ENCODE measurements around the gene GAL. TPM values are rescaled to one million over a fixed set of nuclear protein-coding genes. Genes with fewer than 3 reads are reported as not detected.

The GAL gene
- total RNA-seq, 1 donor from 2014 or later: not detected

- ATAC-seq (no peak), DNase-seq (ENCODE audit: missing footprints) (no peak)
- intact Hi-C loops (cut with DNase I): no loop called here
Measured at GRCh38 chr11:68692871-68693483, 8.6 kb downstream of the GAL start.

GRCh38 chr11:68693484-68693882 lies 9.1 kb downstream of the GAL start:
- intact Hi-C loops (cut with DNase I): no loop called here
- ATAC-seq (no peak), DNase-seq (ENCODE audit: missing footprints) (no peak)

- DNase-seq (ENCODE audit: missing footprints) (no peak), ATAC-seq (no peak)
- intact Hi-C loops (cut with DNase I): no loop called here
Measured at GRCh38 chr11:68694431-68695297, 10.3 kb downstream of the GAL start.

GRCh38 chr11:68695531-68695930 lies 11.2 kb downstream of the GAL start:
- DNase-seq (ENCODE audit: missing footprints): no peak
- no peak for ATAC-seq
- intact Hi-C loops (cut with DNase I): no loop called here

- intact Hi-C loops (cut with DNase I): no loop called here
- no peak for ATAC-seq
Measured at GRCh38 chr11:68698993-68699392, 14.6 kb downstream of the GAL start.

GRCh38 chr11:68704887-68705286 lies 20.5 kb downstream of the GAL start:
- ATAC-seq (no peak), DNase-seq (ENCODE audit: missing footprints) (no peak)

More at GRCh38 chr11:68698993-68699392, 14.6 kb downstream of the GAL start:
- no peak for DNase-seq (ENCODE audit: missing footprints)

GRCh38 chr11:68707527-68707926 lies 23.2 kb downstream of the GAL start:
- no peak for DNase-seq (ENCODE audit: missing footprints)
- intact Hi-C loops (cut with DNase I): no loop called here
- ATAC-seq: no peak

More at GRCh38 chr11:68704887-68705286, 20.5 kb downstream of the GAL start:
- intact Hi-C loops (cut with DNase I): no loop called here

- ATAC-seq (no peak), DNase-seq (ENCODE audit: missing footprints) (no peak)
- intact Hi-C loops (cut with DNase I): no loop called here
Measured at GRCh38 chr11:68709062-68709461, 24.7 kb downstream of the GAL start.

GRCh38 chr11:68710409-68710808 lies 26.1 kb downstream of the GAL start:
- intact Hi-C loops (cut with DNase I): no loop called here
- DNase-seq (ENCODE audit: missing footprints) (no peak), ATAC-seq (no peak)

- intact Hi-C loops (cut with DNase I): no loop called here
- no peak for DNase-seq (ENCODE audit: missing footprints)
- no peak for ATAC-seq
Measured at GRCh38 chr11:68711114-68711513, 26.8 kb downstream of the GAL start.

- ATAC-seq (no peak), DNase-seq (ENCODE audit: missing footprints) (peak; percentile 64)
- intact Hi-C loops (cut with DNase I): no loop called here
Measured at GRCh38 chr11:68714060-68714856, 29.9 kb downstream of the GAL start.

- intact Hi-C loops (cut with DNase I): no loop called here
- no peak for ATAC-seq
- DNase-seq (ENCODE audit: missing footprints): no peak
Measured at GRCh38 chr11:68715456-68716122, 31.2 kb downstream of the GAL start.

GRCh38 chr11:68721075-68721474 lies 36.7 kb downstream of the GAL start:
- no peak for DNase-seq (ENCODE audit: missing footprints)
- ATAC-seq: no peak
- intact Hi-C loops (cut with DNase I): no loop called here

- DNase-seq (ENCODE audit: missing footprints): no peak
- intact Hi-C loops (cut with DNase I): no loop called here
- no peak for ATAC-seq
Measured at GRCh38 chr11:68722143-68722542, 37.8 kb downstream of the GAL start.

GRCh38 chr11:68724293-68724692 lies 39.9 kb downstream of the GAL start:
- intact Hi-C loops (cut with DNase I): no loop called here
- ATAC-seq (no peak), DNase-seq (ENCODE audit: missing footprints) (no peak)

- DNase-seq (ENCODE audit: missing footprints): no peak
- no peak for ATAC-seq
- intact Hi-C loops (cut with DNase I): no loop called here
Measured at GRCh38 chr11:68727783-68728182, 43.4 kb downstream of the GAL start.

GRCh38 chr11:68734111-68734510 lies 49.8 kb downstream of the GAL start:
- intact Hi-C loops (cut with DNase I): no loop called here
- DNase-seq (ENCODE audit: missing footprints) (no peak), ATAC-seq (no peak)

GRCh38 chr11:68735125-68735524 lies 50.8 kb downstream of the GAL start:
- DNase-seq (ENCODE audit: missing footprints) (no peak), ATAC-seq (no peak)
- intact Hi-C loops (cut with DNase I): no loop called here

GRCh38 chr11:68735646-68736045 lies 51.3 kb downstream of the GAL start:
- no peak for DNase-seq (ENCODE audit: missing footprints)
- intact Hi-C loops (cut with DNase I): no loop called here
- no peak for ATAC-seq

Data from Right ventricle myocardium inferior (tissue), 1 donor.